ENCODE results near the gene RNF112. TPM values are rescaled to one million over a fixed set of nuclear protein-coding genes. Genes with fewer than 3 reads are reported as not detected.
A peak's percentile ranks its signal among the peaks of the same experiment; 100 is the strongest.

Gene RNF112
- total and polyA plus RNA-seq, 2 experiments from 2014 or later = 0.79 to 1.2 TPM

DNA sequence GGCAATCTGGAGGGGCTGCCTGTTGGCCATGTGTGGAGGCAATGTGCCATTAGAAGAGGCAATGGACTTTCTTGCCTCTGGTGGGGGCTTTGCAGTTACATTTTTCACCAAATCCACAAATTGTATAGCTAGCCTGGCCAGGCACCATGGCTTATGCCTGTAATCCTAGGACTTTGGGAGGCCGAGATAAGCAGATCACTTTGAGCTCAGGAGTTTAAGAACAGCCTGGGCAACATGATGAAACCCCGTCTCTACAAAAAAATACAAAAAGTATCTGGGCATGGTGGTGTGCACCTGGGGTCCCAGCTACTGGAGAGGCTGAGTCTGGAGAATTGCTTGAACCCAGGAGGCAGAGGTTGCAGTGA, 2.7 kb upstream of the RNF112 start:
- no peak overlapping the region for H3K4me3 ChIP-seq
- no peak for DNase-seq (ENCODE audit: low read depth in 1 of 2, low spot score in 1 of 2)
- no peaks in the 10 kb centered on the region for H3K27me3 ChIP-seq
- H3K4me1 ChIP-seq (ENCODE audit: low read depth) = no peaks in the 10 kb centered on the region
- no peaks in the 10 kb centered on the region for H3K9me3 ChIP-seq (ENCODE audit: low read depth)
- H3K27ac ChIP-seq = no peak overlapping the region
- no peaks in the 10 kb centered on the region for H3K36me3 ChIP-seq
- TF ChIP-seq, protein P1, sequence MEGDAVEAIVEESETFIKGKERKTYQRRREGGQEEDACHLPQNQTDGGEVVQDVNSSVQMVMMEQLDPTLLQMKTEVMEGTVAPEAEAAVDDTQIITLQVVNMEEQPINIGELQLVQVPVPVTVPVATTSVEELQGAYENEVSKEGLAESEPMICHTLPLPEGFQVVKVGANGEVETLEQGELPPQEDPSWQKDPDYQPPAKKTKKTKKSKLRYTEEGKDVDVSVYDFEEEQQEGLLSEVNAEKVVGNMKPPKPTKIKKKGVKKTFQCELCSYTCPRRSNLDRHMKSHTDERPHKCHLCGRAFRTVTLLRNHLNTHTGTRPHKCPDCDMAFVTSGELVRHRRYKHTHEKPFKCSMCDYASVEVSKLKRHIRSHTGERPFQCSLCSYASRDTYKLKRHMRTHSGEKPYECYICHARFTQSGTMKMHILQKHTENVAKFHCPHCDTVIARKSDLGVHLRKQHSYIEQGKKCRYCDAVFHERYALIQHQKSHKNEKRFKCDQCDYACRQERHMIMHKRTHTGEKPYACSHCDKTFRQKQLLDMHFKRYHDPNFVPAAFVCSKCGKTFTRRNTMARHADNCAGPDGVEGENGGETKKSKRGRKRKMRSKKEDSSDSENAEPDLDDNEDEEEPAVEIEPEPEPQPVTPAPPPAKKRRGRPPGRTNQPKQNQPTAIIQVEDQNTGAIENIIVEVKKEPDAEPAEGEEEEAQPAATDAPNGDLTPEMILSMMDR (IDR thresholded peaks at IDR 0.05; ENCODE audit: low read depth, low read length) = no peak

DNA sequence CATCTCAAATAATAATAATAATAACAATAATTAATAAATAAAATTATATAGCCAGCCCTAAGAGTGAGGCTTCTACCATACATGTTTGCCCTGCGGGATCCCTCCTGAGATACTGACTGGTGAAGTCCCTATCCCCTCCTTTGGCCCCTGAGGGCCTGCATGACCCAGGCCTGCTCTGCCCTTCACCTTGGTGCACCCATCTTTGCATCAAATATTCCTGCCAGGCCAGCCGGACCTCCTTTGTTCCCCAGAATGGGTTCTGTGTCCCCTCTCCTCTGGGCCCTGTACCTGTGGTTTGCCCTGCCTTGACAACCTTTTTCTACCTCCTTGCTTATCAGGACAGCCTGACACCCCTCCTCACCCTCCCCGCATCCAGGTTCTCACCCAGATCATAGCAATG, 2.0 kb upstream of the RNF112 start:
- Histone ChIP-seq H3K36me3 (no peaks in the 10 kb centered on the region), H3K9me3 (ENCODE audit: low read depth) (no peaks in the 10 kb centered on the region), H3K4me3 (no peak overlapping the region), H3K4me1 (ENCODE audit: low read depth) (no peaks in the 10 kb centered on the region), H3K27me3 (no peaks in the 10 kb centered on the region), H3K27ac (no peak overlapping the region)
- TF ChIP-seq, protein P1 (IDR thresholded peaks at IDR 0.05; ENCODE audit: low read depth, low read length) = no peak
- no peak for DNase-seq (ENCODE audit: low read depth in 1 of 2, low spot score in 1 of 2)

DNA sequence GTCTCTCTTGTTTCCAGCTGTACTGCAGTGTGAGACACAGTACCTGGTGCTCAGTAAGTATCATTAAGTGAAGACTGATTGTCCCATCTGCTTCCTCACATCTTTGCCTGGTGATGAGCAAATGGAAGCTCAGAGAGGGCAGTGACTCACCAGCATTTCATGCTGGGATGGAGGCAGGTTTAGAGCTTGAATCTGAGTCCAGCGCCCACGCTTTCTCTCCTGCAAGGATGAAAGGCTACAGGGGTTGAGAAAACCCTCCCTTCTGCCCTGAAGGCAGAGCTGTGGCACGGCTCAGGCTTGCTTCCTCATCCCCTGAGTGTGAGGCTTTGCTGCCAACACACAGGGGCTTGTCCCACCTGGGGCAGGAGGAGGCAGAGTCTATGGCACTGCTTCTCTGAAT, 1.5 kb upstream of the RNF112 start:
- Histone ChIP-seq H3K27me3 (no peaks in the 10 kb centered on the region), H3K27ac (no peak overlapping the region), H3K4me1 (ENCODE audit: low read depth) (no peaks in the 10 kb centered on the region), H3K36me3 (no peaks in the 10 kb centered on the region), H3K9me3 (ENCODE audit: low read depth) (no peaks in the 10 kb centered on the region), H3K4me3 (no peak overlapping the region)
- DNase-seq (ENCODE audit: low read depth in 1 of 2, low spot score in 1 of 2) = peak in 1 of 2 donors; percentile 48
- TF ChIP-seq, protein P1 (IDR thresholded peaks at IDR 0.05; ENCODE audit: low read depth, low read length) = no peak

DNA sequence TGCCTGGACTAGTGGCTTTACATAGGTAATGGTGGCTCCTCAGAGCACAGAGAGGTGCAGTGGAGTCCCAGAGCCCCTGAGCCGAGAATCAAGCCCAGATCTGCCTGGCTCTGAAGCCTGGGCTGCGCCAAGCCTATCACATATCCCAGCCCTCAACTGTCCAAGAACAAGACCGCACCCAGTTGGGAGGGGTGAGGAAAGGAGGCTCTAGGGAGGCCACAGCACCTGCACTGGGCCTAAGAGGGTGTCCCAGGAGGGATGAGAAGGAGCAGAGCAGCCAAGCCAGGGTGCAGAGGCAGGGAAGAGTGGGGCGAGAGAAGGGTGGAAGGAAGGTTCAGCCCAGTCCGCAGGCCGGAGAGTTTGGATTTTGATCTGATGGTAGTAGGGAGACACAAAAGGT, 941 bp upstream of the RNF112 start:
- Histone ChIP-seq H3K4me1 (ENCODE audit: low read depth) (no peaks in the 10 kb centered on the region), H3K36me3 (no peaks in the 10 kb centered on the region), H3K4me3 (no peak overlapping the region), H3K27me3 (no peaks in the 10 kb centered on the region), H3K9me3 (ENCODE audit: low read depth) (no peaks in the 10 kb centered on the region), H3K27ac (no peak overlapping the region)
- DNase-seq (ENCODE audit: low read depth in 1 of 2, low spot score in 1 of 2) = no peak
- TF ChIP-seq, protein P1 (IDR thresholded peaks at IDR 0.05; ENCODE audit: low read depth, low read length) = no peak

DNA sequence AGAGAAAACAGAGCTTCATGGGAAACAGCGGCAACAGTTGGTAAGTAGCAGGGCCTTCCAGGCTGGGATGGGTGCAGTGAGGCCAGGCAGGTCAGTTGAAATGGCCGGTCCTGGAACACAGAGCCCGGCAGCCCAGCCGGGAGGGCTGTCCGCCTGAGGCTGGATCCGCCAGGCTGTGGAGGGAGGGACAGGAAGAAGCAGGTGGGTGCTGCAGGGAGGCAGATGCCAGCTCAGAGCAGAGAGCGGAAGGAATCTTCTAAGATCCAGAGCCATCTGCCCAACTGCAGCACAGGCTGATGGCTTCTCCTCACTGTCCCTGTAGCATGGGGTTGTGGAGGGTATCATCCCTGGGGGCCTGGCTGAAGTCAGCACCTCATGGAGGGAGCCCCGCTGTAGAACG, 599 bp downstream of the RNF112 start:
- TF ChIP-seq, protein P1 (IDR thresholded peaks at IDR 0.05; ENCODE audit: low read depth, low read length) = no peak
- Histone ChIP-seq H3K27me3 (no peaks in the 10 kb centered on the region), H3K9me3 (ENCODE audit: low read depth) (no peaks in the 10 kb centered on the region), H3K4me3 (no peak overlapping the region), H3K36me3 (no peaks in the 10 kb centered on the region), H3K27ac (no peak overlapping the region), H3K4me1 (ENCODE audit: low read depth) (no peaks in the 10 kb centered on the region)
- DNase-seq (ENCODE audit: low read depth in 1 of 2, low spot score in 1 of 2) = no peak

DNA sequence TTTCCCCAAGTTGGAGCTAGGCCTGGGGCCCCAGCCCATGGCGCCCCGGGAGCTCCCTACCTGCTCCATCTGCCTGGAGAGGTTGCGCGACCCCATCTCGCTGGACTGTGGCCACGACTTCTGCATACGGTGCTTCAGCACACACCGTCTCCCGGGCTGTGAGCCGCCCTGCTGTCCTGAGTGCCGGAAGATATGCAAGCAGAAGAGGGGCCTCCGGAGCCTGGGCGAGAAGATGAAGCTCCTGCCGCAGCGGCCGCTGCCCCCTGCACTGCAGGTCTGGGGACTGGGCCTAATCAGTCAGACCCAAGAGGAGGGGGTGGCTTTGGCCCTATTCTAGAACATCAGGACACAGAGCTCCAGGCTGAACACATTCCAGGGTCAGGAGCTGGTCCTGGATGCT, 1.5 kb downstream of the RNF112 start:
- no peaks in the 10 kb centered on the region for H3K36me3 ChIP-seq
- no peak overlapping the region for H3K4me3 ChIP-seq
- TF ChIP-seq, protein P1 (IDR thresholded peaks at IDR 0.05; ENCODE audit: low read depth, low read length) = no peak
- DNase-seq (ENCODE audit: low read depth in 1 of 2, low spot score in 1 of 2) = no peak
- no peaks in the 10 kb centered on the region for H3K27me3 ChIP-seq
- H3K4me1 ChIP-seq (ENCODE audit: low read depth) = no peaks in the 10 kb centered on the region
- H3K27ac ChIP-seq = no peak overlapping the region
- no peaks in the 10 kb centered on the region for H3K9me3 ChIP-seq (ENCODE audit: low read depth)
